ENCODE measurements around the gene GHRL. TPM values are rescaled to one million over a fixed set of nuclear protein-coding genes. Genes with fewer than 3 reads are reported as not detected.
A peak's percentile ranks its signal among the peaks of the same experiment; 100 is the strongest.

The GHRL gene
- total RNA-seq, 1 experiment from 2014 or later = not detected

DNA sequence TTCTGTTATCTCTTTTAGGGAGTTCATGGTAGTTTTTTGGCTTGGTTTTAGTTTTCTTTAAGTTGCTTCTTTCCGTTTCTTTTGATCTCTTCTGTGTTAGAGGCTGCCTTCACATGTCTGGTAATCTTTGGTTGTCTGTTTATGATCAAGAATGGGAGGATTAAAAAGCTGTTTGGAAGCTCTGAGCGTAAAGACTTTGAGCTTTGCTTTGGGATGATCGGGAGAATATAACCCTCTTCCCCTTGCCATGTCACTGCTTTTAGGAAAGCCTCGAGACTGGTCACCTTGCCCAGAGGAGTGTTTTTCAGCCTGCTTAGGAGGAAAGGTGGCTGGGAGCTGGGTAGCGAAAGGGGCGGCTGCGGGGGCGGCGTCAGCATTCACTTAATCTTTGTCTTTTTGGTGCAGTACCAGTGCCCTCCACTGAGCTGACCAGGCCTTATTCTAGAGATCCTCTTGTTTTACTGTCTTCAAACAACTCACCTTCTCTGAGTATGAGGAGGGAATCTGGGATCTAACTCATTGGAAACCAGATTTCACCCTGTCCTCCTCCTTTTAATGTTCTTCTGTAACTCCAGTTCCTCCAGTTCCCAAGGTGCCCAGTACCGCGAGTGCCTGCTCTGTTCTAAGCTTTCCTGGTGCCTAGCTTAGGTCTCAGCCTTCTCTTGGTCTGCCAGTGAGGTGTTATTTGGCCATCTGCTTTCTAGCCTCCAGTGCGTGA, 28.9 kb downstream of the GHRL start:
- in situ Hi-C loops (cut with HindIII; ENCODE audit: low pct_unique_long_range_greater_than_20kb, low sequenced_read_pairs) (no loop called here), intact Hi-C loops (cut with micrococcal nuclease; ENCODE audit: unreplicated experiment) (no loop called here)
- DNase-seq (ENCODE audit: low read depth, low spot score) (no peak), ATAC-seq (peak; percentile 83; the same call in 1 of the 2 replicates)
- H3K9me3 ChIP-seq (ENCODE audit: control insufficient read depth, insufficient read depth, low read depth, low read length) = no peaks in the 10 kb centered on the region
- H3K27ac ChIP-seq (ENCODE audit: low read length) = no peak overlapping the region
- BruUV-seq (replicated peaks) = no TSS peak
- H3K4me1 ChIP-seq (ENCODE audit: control insufficient read depth, insufficient read depth, low read length) = no peaks in the 10 kb centered on the region
- CTCF ChIA-PET = interaction anchor here (0.6 kb wide), 1 partner anchor 58 kb away, joined by 3 read pairs; no protein-coding TSS in a partner anchor
- peaks cover 8% of the 10 kb centered on the region for H3K36me3 ChIP-seq (ENCODE audit: control insufficient read depth, insufficient read depth, low read length)
- H3K27me3 ChIP-seq (ENCODE audit: control insufficient read depth, insufficient read depth, low read length) = no peaks in the 10 kb centered on the region
- TF ChIP-seq, protein P1, sequence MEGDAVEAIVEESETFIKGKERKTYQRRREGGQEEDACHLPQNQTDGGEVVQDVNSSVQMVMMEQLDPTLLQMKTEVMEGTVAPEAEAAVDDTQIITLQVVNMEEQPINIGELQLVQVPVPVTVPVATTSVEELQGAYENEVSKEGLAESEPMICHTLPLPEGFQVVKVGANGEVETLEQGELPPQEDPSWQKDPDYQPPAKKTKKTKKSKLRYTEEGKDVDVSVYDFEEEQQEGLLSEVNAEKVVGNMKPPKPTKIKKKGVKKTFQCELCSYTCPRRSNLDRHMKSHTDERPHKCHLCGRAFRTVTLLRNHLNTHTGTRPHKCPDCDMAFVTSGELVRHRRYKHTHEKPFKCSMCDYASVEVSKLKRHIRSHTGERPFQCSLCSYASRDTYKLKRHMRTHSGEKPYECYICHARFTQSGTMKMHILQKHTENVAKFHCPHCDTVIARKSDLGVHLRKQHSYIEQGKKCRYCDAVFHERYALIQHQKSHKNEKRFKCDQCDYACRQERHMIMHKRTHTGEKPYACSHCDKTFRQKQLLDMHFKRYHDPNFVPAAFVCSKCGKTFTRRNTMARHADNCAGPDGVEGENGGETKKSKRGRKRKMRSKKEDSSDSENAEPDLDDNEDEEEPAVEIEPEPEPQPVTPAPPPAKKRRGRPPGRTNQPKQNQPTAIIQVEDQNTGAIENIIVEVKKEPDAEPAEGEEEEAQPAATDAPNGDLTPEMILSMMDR (IDR thresholded peaks at IDR 0.05) = peak; percentile 51
- TF ChIP-seq SIN3A (IDR thresholded peaks at IDR 0.05; ENCODE audit: borderline replicate concordance, insufficient read depth, low read depth, low read length) = no peak
- POLR2A ChIA-PET = interaction anchor here (0.6 kb wide), 1 partner anchor 198 kb away, joined by 3 read pairs; no protein-coding TSS in a partner anchor
- H3K4me3 ChIP-seq (ENCODE audit: low read depth in 2 of 2, low read length in 2 of 2) = no peak overlapping the region

DNA sequence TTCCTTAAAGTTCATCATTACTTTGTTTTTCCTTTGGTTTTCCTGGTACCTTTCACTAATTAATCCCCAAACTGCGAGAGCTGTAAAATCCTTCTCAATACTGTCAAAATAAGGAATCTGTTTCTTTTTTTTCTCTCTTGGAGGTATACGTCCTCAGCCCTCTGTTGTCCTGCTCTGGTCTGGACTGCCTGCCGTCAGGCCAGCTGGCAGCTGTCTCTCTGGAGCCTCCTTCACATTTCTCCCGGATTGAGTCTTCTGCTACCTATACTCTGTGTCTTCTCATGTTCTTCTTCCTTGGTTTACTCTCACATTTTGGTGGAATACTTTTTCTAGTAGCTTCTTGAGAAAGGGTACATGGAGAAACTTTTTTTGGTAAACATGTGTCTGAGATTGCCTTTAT, 30.7 kb downstream of the GHRL start:
- intact Hi-C loops (cut with micrococcal nuclease; ENCODE audit: unreplicated experiment) = no loop called here
- H3K4me3 ChIP-seq (ENCODE audit: low read depth in 2 of 2, low read length in 2 of 2) = no peak overlapping the region
- H3K9me3 ChIP-seq (ENCODE audit: control insufficient read depth, insufficient read depth, low read depth, low read length) = no peaks in the 10 kb centered on the region
- peaks cover 4% of the 10 kb centered on the region for H3K36me3 ChIP-seq (ENCODE audit: control insufficient read depth, insufficient read depth, low read length)
- POLR2A ChIA-PET = interaction anchor here (0.6 to 0.7 kb wide), 2 partner anchors 11 to 529 kb away, joined by 4 to 9 read pairs; no protein-coding TSS in a partner anchor
- no peak for DNase-seq (ENCODE audit: low read depth, low spot score)
- CTCF ChIA-PET = no interaction called here
- no peak for ATAC-seq
- no TSS peak for BruUV-seq (replicated peaks)
- no peaks in the 10 kb centered on the region for H3K4me1 ChIP-seq (ENCODE audit: control insufficient read depth, insufficient read depth, low read length)
- TF ChIP-seq TCF7L2 (IDR thresholded peaks at IDR 0.05; ENCODE audit: low read depth, low read length) = no peak
- TF ChIP-seq, protein P1 (IDR thresholded peaks at IDR 0.05) = no peak
- no peak for TF ChIP-seq SIN3A (IDR thresholded peaks at IDR 0.05; ENCODE audit: borderline replicate concordance, insufficient read depth, low read depth, low read length)
- TF ChIP-seq POLR2AphosphoS5 (IDR thresholded peaks at IDR 0.05; ENCODE audit: low read depth, low read length) = no peak
- TF ChIP-seq, protein P2, sequence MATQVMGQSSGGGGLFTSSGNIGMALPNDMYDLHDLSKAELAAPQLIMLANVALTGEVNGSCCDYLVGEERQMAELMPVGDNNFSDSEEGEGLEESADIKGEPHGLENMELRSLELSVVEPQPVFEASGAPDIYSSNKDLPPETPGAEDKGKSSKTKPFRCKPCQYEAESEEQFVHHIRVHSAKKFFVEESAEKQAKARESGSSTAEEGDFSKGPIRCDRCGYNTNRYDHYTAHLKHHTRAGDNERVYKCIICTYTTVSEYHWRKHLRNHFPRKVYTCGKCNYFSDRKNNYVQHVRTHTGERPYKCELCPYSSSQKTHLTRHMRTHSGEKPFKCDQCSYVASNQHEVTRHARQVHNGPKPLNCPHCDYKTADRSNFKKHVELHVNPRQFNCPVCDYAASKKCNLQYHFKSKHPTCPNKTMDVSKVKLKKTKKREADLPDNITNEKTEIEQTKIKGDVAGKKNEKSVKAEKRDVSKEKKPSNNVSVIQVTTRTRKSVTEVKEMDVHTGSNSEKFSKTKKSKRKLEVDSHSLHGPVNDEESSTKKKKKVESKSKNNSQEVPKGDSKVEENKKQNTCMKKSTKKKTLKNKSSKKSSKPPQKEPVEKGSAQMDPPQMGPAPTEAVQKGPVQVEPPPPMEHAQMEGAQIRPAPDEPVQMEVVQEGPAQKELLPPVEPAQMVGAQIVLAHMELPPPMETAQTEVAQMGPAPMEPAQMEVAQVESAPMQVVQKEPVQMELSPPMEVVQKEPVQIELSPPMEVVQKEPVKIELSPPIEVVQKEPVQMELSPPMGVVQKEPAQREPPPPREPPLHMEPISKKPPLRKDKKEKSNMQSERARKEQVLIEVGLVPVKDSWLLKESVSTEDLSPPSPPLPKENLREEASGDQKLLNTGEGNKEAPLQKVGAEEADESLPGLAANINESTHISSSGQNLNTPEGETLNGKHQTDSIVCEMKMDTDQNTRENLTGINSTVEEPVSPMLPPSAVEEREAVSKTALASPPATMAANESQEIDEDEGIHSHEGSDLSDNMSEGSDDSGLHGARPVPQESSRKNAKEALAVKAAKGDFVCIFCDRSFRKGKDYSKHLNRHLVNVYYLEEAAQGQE (IDR thresholded peaks at IDR 0.05; ENCODE audit: insufficient read depth in 1 of 2, low read depth in 2 of 2, low read length in 1 of 2) = no peak
- in situ Hi-C loops (cut with HindIII; ENCODE audit: low pct_unique_long_range_greater_than_20kb, low sequenced_read_pairs) = no loop called here
- no peaks in the 10 kb centered on the region for H3K27me3 ChIP-seq (ENCODE audit: control insufficient read depth, insufficient read depth, low read length)
- H3K27ac ChIP-seq (ENCODE audit: low read length) = no peak overlapping the region

Data from Panc1 (cell line).